Placental pericyte (primary cell): Measurements from ENCODE around the gene FGF18. TPM values are rescaled to one million over a fixed set of nuclear protein-coding genes. Genes with fewer than 3 reads are reported as not detected.

Source experiments
- small RNA-seq: library from RNA; depleted of rRNA; stranded (forward); fragments of <200 nt; gene quantifications from one replicate; pipeline ENCODE3, GENCODE V24; 2012; ENCODE audit warnings: low replicate concordance
- total RNA-seq: library from RNA; depleted of rRNA; stranded (reverse); fragments of >200 nt; gene quantifications from 2 replicates; pipeline ENCODE4 v1.2.3, GENCODE V29; 2012

Gene FGF18, protein sequence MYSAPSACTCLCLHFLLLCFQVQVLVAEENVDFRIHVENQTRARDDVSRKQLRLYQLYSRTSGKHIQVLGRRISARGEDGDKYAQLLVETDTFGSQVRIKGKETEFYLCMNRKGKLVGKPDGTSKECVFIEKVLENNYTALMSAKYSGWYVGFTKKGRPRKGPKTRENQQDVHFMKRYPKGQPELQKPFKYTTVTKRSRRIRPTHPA
- under 0.01 TPM in 2 replicates for total RNA-seq

DNA sequence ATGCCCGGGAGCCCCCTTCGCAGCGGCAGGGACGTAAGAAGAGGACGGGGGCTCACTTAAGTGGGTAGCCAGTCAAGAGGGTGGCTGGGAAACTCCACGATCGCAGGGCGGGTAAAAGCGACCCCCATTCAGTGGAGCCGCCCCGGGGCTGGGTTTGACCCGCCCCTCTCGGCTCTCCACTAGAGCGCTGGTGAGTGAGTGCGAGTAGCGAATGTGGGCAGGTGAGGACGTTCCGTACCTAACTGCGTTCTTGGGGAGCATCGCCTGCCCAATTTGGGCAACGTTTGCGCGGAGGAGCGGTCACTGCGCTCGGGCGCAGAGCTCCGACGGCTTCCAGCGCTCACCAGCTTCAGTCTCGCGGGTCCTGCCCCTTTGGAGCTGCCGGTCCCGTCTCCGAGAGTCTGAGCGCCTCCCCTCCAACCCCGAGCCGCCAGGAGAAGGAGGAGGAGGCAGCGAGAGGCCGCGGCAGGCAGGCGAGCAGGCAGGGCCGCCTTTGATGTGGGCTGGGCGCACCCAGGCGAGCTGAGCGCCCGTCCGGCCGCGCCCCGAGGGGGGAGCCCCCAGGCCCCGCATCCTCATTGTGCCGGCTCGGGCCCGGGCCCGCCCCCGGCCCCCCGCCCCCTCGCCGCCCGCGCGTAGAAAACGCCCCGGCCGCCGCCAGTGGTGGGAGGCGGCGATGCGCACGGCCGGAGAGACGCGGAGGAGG, at the start of gene FGF18:
Gene FGF18 (plus strand): TSS at position 666 of the 706 bp plus-strand sequence. CDS start 553 bp downstream, outside the sequence.

DNA sequence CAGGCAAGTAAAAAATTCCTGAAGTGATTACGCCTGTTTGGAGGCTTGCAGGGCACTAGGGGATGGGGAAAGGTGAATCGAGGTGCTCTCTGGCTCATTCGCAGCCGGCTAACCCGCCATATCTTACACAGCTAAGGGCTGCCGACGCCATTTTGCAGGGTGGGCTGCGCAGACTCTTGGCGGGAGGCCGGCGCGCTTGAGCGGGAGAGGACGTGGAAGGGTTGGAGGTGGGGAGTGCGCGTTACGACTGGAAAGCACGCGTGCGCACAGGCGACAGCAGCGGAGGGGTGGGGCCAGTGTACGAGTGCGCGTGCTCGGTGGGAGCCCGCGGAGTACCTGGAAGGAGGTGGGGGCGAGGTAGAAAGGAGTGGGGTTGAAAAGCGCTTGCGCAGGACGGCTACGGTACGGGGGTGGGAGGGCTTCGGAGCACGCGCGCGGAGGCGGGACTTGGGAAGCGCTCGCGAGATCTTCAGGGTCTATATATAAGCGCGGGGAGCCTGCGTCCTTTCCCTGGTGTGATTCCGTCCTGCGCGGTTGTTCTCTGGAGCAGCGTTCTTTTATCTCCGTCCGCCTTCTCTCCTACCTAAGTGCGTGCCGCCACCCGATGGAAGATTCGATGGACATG, 32.0 kb upstream of the FGF18 start, which contains the start of gene NPM1:
Gene NPM1 (plus strand): TSS at position 505 of the 625 bp plus-strand sequence. CDS start 100 bp downstream, at position 605.

Small RNA genes lying within 50 kb of the gene (small RNA-seq; reads per million reads assigned to genes)
- gene MIR3912: not detected

Other genes starting within 250 kb of the FGF18 start
- not detected in 2 replicates for gene TLX3, start 110.4 kb upstream of the FGF18 start, total RNA-seq
- gene NPM1, start 31.8 kb upstream of the FGF18 start, total RNA-seq: 854 and 2,039 TPM in 2 replicates